DOHH2 (cell line): ENCODE data around the gene LSM3.

Experiments
- H3F3A ChIP-seq: fragments of 200-600 bp; sonication (generic), shearing (Covaris generic); 2 replicates; pipeline ENCODE4 v1.6.0; 2016; ENCODE audit warnings: antibody characterized with exemption, mild to moderate bottlenecking; ENCODE audit not compliant: control insufficient read depth, insufficient read depth
- H3K27ac ChIP-seq: fragments of 200-600 bp; sonication (generic); 2 replicates; pipeline ENCODE4 v1.5.1; 2014; ENCODE audit warnings: low read depth, mild to moderate bottlenecking, low read length, moderate library complexity
- H3K27me3 ChIP-seq: fragments of 200-600 bp; sonication (generic); 2 replicates; pipeline ENCODE4 v1.6.1; 2014; ENCODE audit warnings: mild to moderate bottlenecking, low read length, mixed read lengths; ENCODE audit not compliant: control insufficient read depth
- H3K36me3 ChIP-seq: fragments of 200-600 bp; sonication (generic); 2 replicates; pipeline ENCODE4 v1.6.1; 2014; ENCODE audit warnings: mild to moderate bottlenecking, low read length, moderate library complexity, mixed read lengths; ENCODE audit not compliant: control insufficient read depth
- H3K4me1 ChIP-seq: fragments of 200-600 bp; sonication (generic); 2 replicates; pipeline ENCODE4 v1.6.1; 2014; ENCODE audit warnings: mild to moderate bottlenecking, low read length, mixed read lengths; ENCODE audit not compliant: control insufficient read depth
- H3K4me2 ChIP-seq: fragments of 200-600 bp; sonication (generic); 2 replicates; pipeline ENCODE4 v1.6.0; 2014; ENCODE audit warnings: mild to moderate bottlenecking, low read length, moderate library complexity
- H3K4me3 ChIP-seq: fragments of 200-600 bp; sonication (generic); 2 replicates; pipeline ENCODE4 v1.5.1; 2014; ENCODE audit warnings: mild to moderate bottlenecking, low read length, mixed read lengths
- H3K79me2 ChIP-seq: fragments of 200-600 bp; sonication (generic); 2 replicates; pipeline ENCODE4 v1.6.1; 2014; ENCODE audit warnings: mild to moderate bottlenecking, low read length, mixed read lengths; ENCODE audit not compliant: control insufficient read depth
- H3K9me2 ChIP-seq: fragments of 200-600 bp; sonication (generic); replicated peaks from 2 replicates; pipeline ENCODE4 v1.6.1; 2014; ENCODE audit warnings: mild to moderate bottlenecking, low read length, mixed read lengths; ENCODE audit not compliant: control insufficient read depth
- H3K9me3 ChIP-seq: fragments of 200-600 bp; sonication (generic); 2 replicates; pipeline ENCODE4 v1.6.1; 2014; ENCODE audit warnings: antibody characterized with exemption, low read length, mixed read lengths; ENCODE audit not compliant: control insufficient read depth, insufficient read depth
- H4K20me1 ChIP-seq: fragments of 200-600 bp; sonication (generic); 2 replicates; pipeline ENCODE4 v1.6.0; 2014; ENCODE audit warnings: low read depth, mild to moderate bottlenecking, antibody characterized with exemption, low read length, moderate library complexity; ENCODE audit not compliant: control insufficient read depth, insufficient read depth
- EZH2phosphoT487 ChIP-seq: fragments of 200-600 bp; sonication (generic); IDR thresholded peaks from 2 replicates; pipeline ENCODE4 v1.6.1; 2017; ENCODE audit warnings: borderline replicate concordance, mild to moderate bottlenecking, antibody characterized with exemption, low read length, moderate library complexity, mixed read lengths
- TF ChIP-seq, protein P1 (sequence below): fragments of 200-600 bp; sonication (generic); IDR thresholded peaks from one replicate; pipeline ENCODE4 v1.5.1; 2014; ENCODE audit warnings: antibody characterized with exemption, mild to moderate bottlenecking, low read depth, low read length; ENCODE audit not compliant: poor library complexity, severe bottlenecking

The LSM3 gene

GRCh38 chr3:14248849-14249523, 70.4 kb downstream of the LSM3 start:
- Histone ChIP-seq H3K27me3 (no peaks in the 10 kb centered on the region), H3K4me1 (peaks cover 7% of the 10 kb centered on the region), H3F3A (no peaks in the 10 kb centered on the region), H3K9me2 (no peaks in the 10 kb centered on the region), H3K36me3 (no peaks in the 10 kb centered on the region), H3K27ac (no peak overlapping the region), H3K9me3 (no peaks in the 10 kb centered on the region), H3K79me2 (no peaks in the 10 kb centered on the region), H3K4me2 (no peak overlapping the region), H4K20me1 (no peaks in the 10 kb centered on the region), H3K4me3 (no peak overlapping the region)
- no peak for TF ChIP-seq EZH2phosphoT487
- TF ChIP-seq, protein P1, sequence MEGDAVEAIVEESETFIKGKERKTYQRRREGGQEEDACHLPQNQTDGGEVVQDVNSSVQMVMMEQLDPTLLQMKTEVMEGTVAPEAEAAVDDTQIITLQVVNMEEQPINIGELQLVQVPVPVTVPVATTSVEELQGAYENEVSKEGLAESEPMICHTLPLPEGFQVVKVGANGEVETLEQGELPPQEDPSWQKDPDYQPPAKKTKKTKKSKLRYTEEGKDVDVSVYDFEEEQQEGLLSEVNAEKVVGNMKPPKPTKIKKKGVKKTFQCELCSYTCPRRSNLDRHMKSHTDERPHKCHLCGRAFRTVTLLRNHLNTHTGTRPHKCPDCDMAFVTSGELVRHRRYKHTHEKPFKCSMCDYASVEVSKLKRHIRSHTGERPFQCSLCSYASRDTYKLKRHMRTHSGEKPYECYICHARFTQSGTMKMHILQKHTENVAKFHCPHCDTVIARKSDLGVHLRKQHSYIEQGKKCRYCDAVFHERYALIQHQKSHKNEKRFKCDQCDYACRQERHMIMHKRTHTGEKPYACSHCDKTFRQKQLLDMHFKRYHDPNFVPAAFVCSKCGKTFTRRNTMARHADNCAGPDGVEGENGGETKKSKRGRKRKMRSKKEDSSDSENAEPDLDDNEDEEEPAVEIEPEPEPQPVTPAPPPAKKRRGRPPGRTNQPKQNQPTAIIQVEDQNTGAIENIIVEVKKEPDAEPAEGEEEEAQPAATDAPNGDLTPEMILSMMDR: no peak
